KOPT-K1 (cell line): ENCODE measurements around the gene UQCR11.

Source experiments
- H3K27ac ChIP-seq: fragments of 200-600 bp; sonication (generic); 2 replicates; pipeline ENCODE4 v1.5.1; 2016; ENCODE audit warnings: antibody characterized with exemption, mild to moderate bottlenecking, low read depth, low read length; ENCODE audit not compliant: poor library complexity, severe bottlenecking
- H3K36me3 ChIP-seq: fragments of 200-600 bp; sonication (generic); 2 replicates; pipeline ENCODE4 v1.5.1; 2017; ENCODE audit warnings: antibody characterized with exemption, mild to moderate bottlenecking, low read length, moderate library complexity; ENCODE audit not compliant: insufficient read depth
- H3K9me3 ChIP-seq: fragments of 200-600 bp; sonication (generic); 2 replicates; pipeline ENCODE4 v1.5.1; 2017; ENCODE audit warnings: antibody characterized with exemption, low read length, mild to moderate bottlenecking; ENCODE audit not compliant: insufficient read depth, poor library complexity, severe bottlenecking

Gene UQCR11

GRCh38 chr19:1612114-1613086 lies 7.1 kb upstream of the UQCR11 start:
- peaks cover 88% of the 10 kb centered on the region for H3K36me3 ChIP-seq
- no peaks in the 10 kb centered on the region for H3K9me3 ChIP-seq
- H3K27ac ChIP-seq = peak overlapping the region; percentile 48

- H3K27ac ChIP-seq = no peak overlapping the region
These were observed 6.1 kb upstream of the UQCR11 start for GRCh38 chr19:1611353-1611752.

GRCh38 chr19:1610579-1610978 lies 5.3 kb upstream of the UQCR11 start:
- peaks cover 70% of the 10 kb centered on the region for H3K36me3 ChIP-seq
- H3K9me3 ChIP-seq = no peaks in the 10 kb centered on the region
- no peak overlapping the region for H3K27ac ChIP-seq

More at GRCh38 chr19:1611353-1611752, 6.1 kb upstream of the UQCR11 start:
- no peaks in the 10 kb centered on the region for H3K9me3 ChIP-seq
- H3K36me3 ChIP-seq = peaks cover 78% of the 10 kb centered on the region

GRCh38 chr19:1609680-1610474 lies 4.6 kb upstream of the UQCR11 start:
- Histone ChIP-seq H3K36me3 (peaks cover 63% of the 10 kb centered on the region), H3K9me3 (no peaks in the 10 kb centered on the region), H3K27ac (no peak overlapping the region)

- no peaks in the 10 kb centered on the region for H3K9me3 ChIP-seq
- H3K27ac ChIP-seq = no peak overlapping the region
- H3K36me3 ChIP-seq = peaks cover 55% of the 10 kb centered on the region
These were observed 3.8 kb upstream of the UQCR11 start for GRCh38 chr19:1609103-1609396.

- Histone ChIP-seq H3K27ac (no peak overlapping the region), H3K36me3 (peaks cover 50% of the 10 kb centered on the region), H3K9me3 (no peaks in the 10 kb centered on the region)
These were observed 3.3 kb upstream of the UQCR11 start for GRCh38 chr19:1608359-1609102.

- Histone ChIP-seq H3K9me3 (no peaks in the 10 kb centered on the region), H3K36me3 (peaks cover 44% of the 10 kb centered on the region), H3K27ac (peak overlapping the region; percentile 79)
These were observed 933 bp upstream of the UQCR11 start for GRCh38 chr19:1606138-1606651.

GRCh38 chr19:1602091-1602707 lies 3.1 kb downstream of the UQCR11 start:
- Histone ChIP-seq H3K36me3 (peaks cover 55% of the 10 kb centered on the region), H3K9me3 (peaks cover 8% of the 10 kb centered on the region), H3K27ac (no peak overlapping the region)

- Histone ChIP-seq H3K27ac (no peak overlapping the region), H3K9me3 (peaks cover 8% of the 10 kb centered on the region), H3K36me3 (peaks cover 60% of the 10 kb centered on the region)
These were observed 3.6 kb downstream of the UQCR11 start for GRCh38 chr19:1601613-1602064.

- Histone ChIP-seq H3K27ac (no peak overlapping the region), H3K9me3 (peaks cover 8% of the 10 kb centered on the region), H3K36me3 (peaks cover 69% of the 10 kb centered on the region)
These were observed 5.8 kb downstream of the UQCR11 start for GRCh38 chr19:1599460-1599846.

- peaks cover 8% of the 10 kb centered on the region for H3K9me3 ChIP-seq
- H3K36me3 ChIP-seq = peaks cover 69% of the 10 kb centered on the region
- H3K27ac ChIP-seq = no peak overlapping the region
These were observed 6.3 kb downstream of the UQCR11 start for GRCh38 chr19:1598777-1599459.

- peaks cover 43% of the 10 kb centered on the region for H3K36me3 ChIP-seq
- no peak overlapping the region for H3K27ac ChIP-seq
- H3K9me3 ChIP-seq = peaks cover 8% of the 10 kb centered on the region
These were observed 11.8 kb downstream of the UQCR11 start for GRCh38 chr19:1593501-1593772.

GRCh38 chr19:1592755-1593500 lies 12.3 kb downstream of the UQCR11 start, which contains the start of gene MBD3:
Gene MBD3, minus strand, starts transcription at chr19:1592865. Its CDS starts 234 bp downstream, at chr19:1592631.
- Histone ChIP-seq H3K27ac (peak within 1 kb of the TSS; percentile 99), H3K36me3 (peaks cover 43% of the 10 kb centered on the region)

More at GRCh38 chr19:1592755-1593500, 12.3 kb downstream of the UQCR11 start, which contains the start of gene MBD3:
- peaks cover 6% of the 10 kb centered on the region for H3K9me3 ChIP-seq
